SU-DHL-6 (cell line): ENCODE results near the gene MAPK8.

Source experiments
- H2AFZ ChIP-seq: fragments of 200-600 bp; sonication (generic); 2 replicates; pipeline ENCODE4 v1.6.1; 2014; ENCODE audit warnings: low read depth, mild to moderate bottlenecking, moderate library complexity, mixed read lengths, antibody characterized with exemption, low read length; ENCODE audit not compliant: severe bottlenecking
- H3F3A ChIP-seq: fragments of 200-600 bp; shearing (Covaris generic); 2 replicates; pipeline ENCODE4 v1.6.0; 2016; ENCODE audit warnings: antibody characterized with exemption, mild to moderate bottlenecking; ENCODE audit not compliant: insufficient read depth
- H3K27ac ChIP-seq: fragments of 200-600 bp; sonication (generic); 2 replicates; pipeline ENCODE4 v1.5.1; 2016; ENCODE audit warnings: low read depth, mild to moderate bottlenecking, low read length, moderate library complexity, mixed read lengths
- H3K27me3 ChIP-seq: fragments of 200-600 bp; sonication (generic), shearing (Covaris generic); 2 replicates; pipeline ENCODE4 v1.6.0; 2014; ENCODE audit warnings: mild to moderate bottlenecking, low read length
- H3K36me3 ChIP-seq: fragments of 200-600 bp; sonication (generic); 2 replicates; pipeline ENCODE4 v1.6.1; 2014; ENCODE audit warnings: mild to moderate bottlenecking, low read length, mixed read lengths
- H3K4me2 ChIP-seq: fragments of 300-600, 200-600 bp; shearing (Covaris generic), sonication (generic); 2 replicates; pipeline ENCODE4 v1.6.0; 2014; ENCODE audit warnings: low read length, low read depth, mild to moderate bottlenecking; ENCODE audit not compliant: poor library complexity, severe bottlenecking
- H3K4me3 ChIP-seq: fragments of 200-600 bp; sonication (generic); 2 replicates; pipeline ENCODE4 v1.5.1; 2014; ENCODE audit warnings: antibody characterized with exemption, low read length, mild to moderate bottlenecking, mixed read lengths; ENCODE audit not compliant: insufficient read depth, poor library complexity, severe bottlenecking
- H3K79me2 ChIP-seq: fragments of 200-600 bp; sonication (generic); 2 replicates; pipeline ENCODE4 v1.6.1; 2014; ENCODE audit warnings: mild to moderate bottlenecking, low read length, moderate library complexity; ENCODE audit not compliant: insufficient read depth
- H3K9ac ChIP-seq: fragments of 200-600 bp; sonication (generic); 2 replicates; pipeline ENCODE4 v1.7.0; 2014; ENCODE audit warnings: mild to moderate bottlenecking, low read length
- H3K9me2 ChIP-seq: fragments of 200-600 bp; sonication (generic); replicated peaks from 2 replicates; pipeline ENCODE4 v1.6.1; 2014; ENCODE audit warnings: low read length; ENCODE audit not compliant: insufficient read depth
- H3K9me3 ChIP-seq: fragments of 200-600 bp; sonication (generic); 2 replicates; pipeline ENCODE4 v1.6.1; 2014; ENCODE audit warnings: low read length, mixed read lengths; ENCODE audit not compliant: insufficient read depth
- H4K20me1 ChIP-seq: fragments of 200-600 bp; sonication (generic); 2 replicates; pipeline ENCODE4 v1.6.1; 2014; ENCODE audit warnings: low read depth, mild to moderate bottlenecking, antibody characterized with exemption, low read length, moderate library complexity, mixed read lengths
- CTCF ChIP-seq: fragments of 200-600 bp; sonication (generic); IDR thresholded peaks from one replicate; pipeline ENCODE4 v1.5.1; 2017; ENCODE audit warnings: antibody characterized with exemption, mild to moderate bottlenecking, low read length, moderate library complexity; ENCODE audit not compliant: insufficient read depth, poor library complexity, severe bottlenecking
- EZH2phosphoT487 ChIP-seq: fragments of 200-600 bp; sonication (generic), shearing (Covaris generic); conservative IDR thresholded peaks from 2 replicates; pipeline ENCODE4 v1.6.1; 2018; ENCODE audit warnings: mild to moderate bottlenecking, antibody characterized with exemption, low read length, moderate library complexity, mixed read lengths

MAPK8 gene

DNA sequence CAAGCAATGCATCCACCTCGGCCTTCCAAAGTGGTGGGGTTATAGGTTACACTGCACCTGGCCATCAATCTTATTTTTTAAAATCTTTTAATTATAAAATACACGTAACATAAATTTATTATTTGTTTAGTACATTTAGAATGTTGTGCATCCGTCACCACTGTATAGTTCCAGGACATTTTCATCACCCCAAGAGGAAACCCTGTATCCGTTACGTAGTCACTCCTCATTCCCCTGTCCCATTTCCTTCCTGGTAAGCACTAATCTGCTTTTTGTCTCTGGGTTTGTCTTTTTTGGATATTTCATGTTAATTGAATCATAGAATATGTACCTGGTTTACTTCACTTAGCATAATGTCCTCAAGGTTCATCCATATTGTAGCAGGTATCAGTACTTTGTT is 51.2 kb downstream of the MAPK8 start:
- no peaks in the 10 kb centered on the region for H3K9me3 ChIP-seq
- no peaks in the 10 kb centered on the region for H3K79me2 ChIP-seq
- no peak overlapping the region for H3K27ac ChIP-seq
- no peaks in the 10 kb centered on the region for H3K27me3 ChIP-seq
- H3K4me3 ChIP-seq, result no peak overlapping the region
- no peak overlapping the region for H3K4me2 ChIP-seq
- no peaks in the 10 kb centered on the region for H3K9me2 ChIP-seq
- no peaks in the 10 kb centered on the region for H3K36me3 ChIP-seq
- no peaks in the 10 kb centered on the region for H3F3A ChIP-seq
- TF ChIP-seq CTCF (no peak), EZH2phosphoT487 (no peak)
- peaks cover 17% of the 10 kb centered on the region; the same call in 1 of the 2 replicates for H4K20me1 ChIP-seq
- H3K9ac ChIP-seq, result no peak overlapping the region
- H2AFZ ChIP-seq, result no peak overlapping the region

- no peaks in the 10 kb centered on the region for H3K9me2 ChIP-seq
- H3K36me3 ChIP-seq, result no peaks in the 10 kb centered on the region
- H4K20me1 ChIP-seq, result peaks cover 17% of the 10 kb centered on the region; the same call in 1 of the 2 replicates
- H3K27me3 ChIP-seq, result no peaks in the 10 kb centered on the region
- no peaks in the 10 kb centered on the region for H3K9me3 ChIP-seq
- H3K4me3 ChIP-seq, result no peak overlapping the region
- no peak overlapping the region for H3K27ac ChIP-seq
- TF ChIP-seq CTCF (no peak), EZH2phosphoT487 (no peak)
- no peaks in the 10 kb centered on the region for H3F3A ChIP-seq
- H2AFZ ChIP-seq, result no peak overlapping the region
- no peak overlapping the region for H3K4me2 ChIP-seq
- no peak overlapping the region for H3K9ac ChIP-seq
- no peaks in the 10 kb centered on the region for H3K79me2 ChIP-seq
Observed at GRCh38 chr10:48358162-48358561, 51.7 kb downstream of the MAPK8 start.

GRCh38 chr10:48358838-48359237 is 52.4 kb downstream of the MAPK8 start:
- H3F3A ChIP-seq, result no peaks in the 10 kb centered on the region
- H3K36me3 ChIP-seq, result no peaks in the 10 kb centered on the region
- peaks cover 17% of the 10 kb centered on the region; the same call in 1 of the 2 replicates for H4K20me1 ChIP-seq
- H2AFZ ChIP-seq, result no peak overlapping the region
- TF ChIP-seq EZH2phosphoT487 (no peak), CTCF (no peak)
- H3K9me2 ChIP-seq, result no peaks in the 10 kb centered on the region
- no peak overlapping the region for H3K4me3 ChIP-seq
- H3K9ac ChIP-seq, result no peak overlapping the region
- no peaks in the 10 kb centered on the region for H3K9me3 ChIP-seq
- H3K4me2 ChIP-seq, result no peak overlapping the region
- H3K27ac ChIP-seq, result no peak overlapping the region
- no peaks in the 10 kb centered on the region for H3K79me2 ChIP-seq
- H3K27me3 ChIP-seq, result no peaks in the 10 kb centered on the region

- no peak overlapping the region for H2AFZ ChIP-seq
Observed at GRCh38 chr10:48361176-48361575, 54.7 kb downstream of the MAPK8 start.

More at GRCh38 chr10:48361176-48361575, 54.7 kb downstream of the MAPK8 start:
- no peaks in the 10 kb centered on the region for H3K9me2 ChIP-seq
- H3K4me2 ChIP-seq, result no peak overlapping the region
- H3K79me2 ChIP-seq, result no peaks in the 10 kb centered on the region
- no peaks in the 10 kb centered on the region for H3K27me3 ChIP-seq
- no peak for TF ChIP-seq CTCF
- TF ChIP-seq EZH2phosphoT487, result no peak
- H3K27ac ChIP-seq, result no peak overlapping the region
- H4K20me1 ChIP-seq, result 0 out of 2 replicates have a peak, but pooled peaks cover 12% of the 10 kb centered on the region
- H3K36me3 ChIP-seq, result no peaks in the 10 kb centered on the region
- H3F3A ChIP-seq, result no peaks in the 10 kb centered on the region
- no peak overlapping the region for H3K4me3 ChIP-seq
- H3K9ac ChIP-seq, result no peak overlapping the region
- H3K9me3 ChIP-seq, result no peaks in the 10 kb centered on the region
